Nephron progenitor cell (in vitro differentiated cells): ENCODE measurements around the gene EEFSEC.

ENCODE experiments used
- DNase-seq: peaks from one replicate; pipeline ENCODE4 v3.0.0; 2021
- H3K27ac Mint-ChIP-seq: 2 replicates; pipeline ENCODE4 v1.8.0; 2021; ENCODE audit warnings: mild to moderate bottlenecking, moderate library complexity, mixed read lengths
- H3K27me3 Mint-ChIP-seq: 2 replicates; pipeline ENCODE4 v1.8.0; 2021; ENCODE audit warnings: mild to moderate bottlenecking, low read depth, mixed read lengths; ENCODE audit not compliant: poor library complexity
- H3K36me3 Mint-ChIP-seq: 2 replicates; pipeline ENCODE4 v1.8.0; 2021; ENCODE audit warnings: low read depth, mixed read lengths
- H3K4me1 Mint-ChIP-seq: 2 replicates; pipeline ENCODE4 v1.8.0; 2021; ENCODE audit warnings: mixed read lengths
- H3K4me3 Mint-ChIP-seq: 2 replicates; pipeline ENCODE4 v1.8.0; 2021; ENCODE audit warnings: mild to moderate bottlenecking, moderate library complexity, mixed read lengths
- H3K9me3 Mint-ChIP-seq: 2 replicates; pipeline ENCODE4 v1.8.0; 2021; ENCODE audit warnings: mild to moderate bottlenecking, moderate library complexity, mixed read lengths
- CTCF ChIP-seq: fragments of 200-600 bp; sonication (generic); IDR thresholded peaks from 2 replicates; pipeline ENCODE4 v1.5.0; 2021; ENCODE audit warnings: antibody characterized with exemption

EEFSEC gene

GRCh38 chr3:128336337-128337156, 183.3 kb downstream of the EEFSEC start:
- Mint-ChIP-seq H3K9me3 (no peaks in the 10 kb centered on the region), H3K27ac (peak overlapping the region; percentile 9), H3K27me3 (peaks cover 58% of the 10 kb centered on the region), H3K4me3 (peak overlapping the region; percentile 41), H3K4me1 (peaks cover 65% of the 10 kb centered on the region), H3K36me3 (no peaks in the 10 kb centered on the region)
- DNase-seq, result no peak
- TF ChIP-seq CTCF, result no peak

- no peak for DNase-seq
- H3K4me1 Mint-ChIP-seq, result peaks cover 65% of the 10 kb centered on the region
- TF ChIP-seq CTCF, result no peak
- no peaks in the 10 kb centered on the region for H3K36me3 Mint-ChIP-seq
- peaks cover 59% of the 10 kb centered on the region for H3K27me3 Mint-ChIP-seq
- H3K9me3 Mint-ChIP-seq, result no peaks in the 10 kb centered on the region
- peak overlapping the region; percentile 41 for H3K4me3 Mint-ChIP-seq
- H3K27ac Mint-ChIP-seq, result no peak overlapping the region
Observed at GRCh38 chr3:128337305-128337704, 184.0 kb downstream of the EEFSEC start.

GRCh38 chr3:128338536-128339330, 185.5 kb downstream of the EEFSEC start:
- H3K27me3 Mint-ChIP-seq, result peaks cover 46% of the 10 kb centered on the region
- no peak for TF ChIP-seq CTCF
- no peaks in the 10 kb centered on the region for H3K9me3 Mint-ChIP-seq
- peak overlapping the region; percentile 65 for H3K4me3 Mint-ChIP-seq
- peaks cover 72% of the 10 kb centered on the region for H3K4me1 Mint-ChIP-seq
- peak overlapping the region; percentile 88 for H3K27ac Mint-ChIP-seq
- H3K36me3 Mint-ChIP-seq, result no peaks in the 10 kb centered on the region
- DNase-seq, result peak; percentile 47

- no peak for DNase-seq
- no peaks in the 10 kb centered on the region for H3K9me3 Mint-ChIP-seq
- H3K4me1 Mint-ChIP-seq, result peaks cover 78% of the 10 kb centered on the region
- H3K27ac Mint-ChIP-seq, result peak overlapping the region; percentile 17
- H3K27me3 Mint-ChIP-seq, result peaks cover 39% of the 10 kb centered on the region
- TF ChIP-seq CTCF, result no peak
- H3K36me3 Mint-ChIP-seq, result no peaks in the 10 kb centered on the region
- H3K4me3 Mint-ChIP-seq, result peak overlapping the region; percentile 65
Observed at GRCh38 chr3:128339491-128340012, 186.3 kb downstream of the EEFSEC start.

- Mint-ChIP-seq H3K4me1 (peaks cover 73% of the 10 kb centered on the region), H3K36me3 (no peaks in the 10 kb centered on the region), H3K4me3 (peak overlapping the region; percentile 65), H3K27ac (peak overlapping the region; percentile 14), H3K27me3 (peaks cover 39% of the 10 kb centered on the region), H3K9me3 (no peaks in the 10 kb centered on the region)
- no peak for TF ChIP-seq CTCF
- no peak for DNase-seq
Observed at GRCh38 chr3:128340198-128340903, 187.1 kb downstream of the EEFSEC start.
